Measurements from ENCODE around the gene SCRN2. TPM values are rescaled to one million over a fixed set of nuclear protein-coding genes. Genes with fewer than 3 reads are reported as not detected.

SCRN2 gene
- total RNA-seq, 1 donor from 2014 or later: 30.5 TPM

DNA sequence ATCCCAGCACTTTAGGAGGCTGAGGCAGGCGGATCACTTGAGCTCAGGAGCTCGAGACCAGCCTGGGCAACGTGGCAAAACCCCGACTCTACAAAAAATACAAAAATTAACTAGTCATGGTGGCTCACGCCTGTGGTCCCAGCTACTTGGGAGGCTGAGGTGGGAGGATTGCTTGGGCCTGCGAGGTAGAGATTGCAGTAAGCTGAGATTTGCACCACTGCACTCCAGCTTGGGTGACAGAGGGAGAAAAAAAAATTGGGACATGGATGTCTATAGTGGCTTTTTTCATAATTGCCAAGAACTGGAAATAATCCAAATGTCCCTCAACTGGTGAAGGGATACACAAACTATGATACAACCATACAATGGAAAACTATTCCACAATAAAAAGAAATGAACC is 48.1 kb downstream of the SCRN2 start:
- peak; percentile 26 for DNase-seq
- intact Hi-C loops (cut with DNase I): no loop called here
- H3K27ac ChIP-seq: no peak overlapping the region
- peaks cover 10% of the 10 kb centered on the region for H3K4me1 ChIP-seq
- H3K9me3 ChIP-seq: no peaks in the 10 kb centered on the region
- no peak overlapping the region for H3K4me3 ChIP-seq
- TF ChIP-seq, protein P1, sequence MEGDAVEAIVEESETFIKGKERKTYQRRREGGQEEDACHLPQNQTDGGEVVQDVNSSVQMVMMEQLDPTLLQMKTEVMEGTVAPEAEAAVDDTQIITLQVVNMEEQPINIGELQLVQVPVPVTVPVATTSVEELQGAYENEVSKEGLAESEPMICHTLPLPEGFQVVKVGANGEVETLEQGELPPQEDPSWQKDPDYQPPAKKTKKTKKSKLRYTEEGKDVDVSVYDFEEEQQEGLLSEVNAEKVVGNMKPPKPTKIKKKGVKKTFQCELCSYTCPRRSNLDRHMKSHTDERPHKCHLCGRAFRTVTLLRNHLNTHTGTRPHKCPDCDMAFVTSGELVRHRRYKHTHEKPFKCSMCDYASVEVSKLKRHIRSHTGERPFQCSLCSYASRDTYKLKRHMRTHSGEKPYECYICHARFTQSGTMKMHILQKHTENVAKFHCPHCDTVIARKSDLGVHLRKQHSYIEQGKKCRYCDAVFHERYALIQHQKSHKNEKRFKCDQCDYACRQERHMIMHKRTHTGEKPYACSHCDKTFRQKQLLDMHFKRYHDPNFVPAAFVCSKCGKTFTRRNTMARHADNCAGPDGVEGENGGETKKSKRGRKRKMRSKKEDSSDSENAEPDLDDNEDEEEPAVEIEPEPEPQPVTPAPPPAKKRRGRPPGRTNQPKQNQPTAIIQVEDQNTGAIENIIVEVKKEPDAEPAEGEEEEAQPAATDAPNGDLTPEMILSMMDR (IDR thresholded peaks at IDR 0.05): no peak
- H3K27me3 ChIP-seq: peaks cover 52% of the 10 kb centered on the region
- no peaks in the 10 kb centered on the region for H3K36me3 ChIP-seq
- no peak for ATAC-seq

DNA sequence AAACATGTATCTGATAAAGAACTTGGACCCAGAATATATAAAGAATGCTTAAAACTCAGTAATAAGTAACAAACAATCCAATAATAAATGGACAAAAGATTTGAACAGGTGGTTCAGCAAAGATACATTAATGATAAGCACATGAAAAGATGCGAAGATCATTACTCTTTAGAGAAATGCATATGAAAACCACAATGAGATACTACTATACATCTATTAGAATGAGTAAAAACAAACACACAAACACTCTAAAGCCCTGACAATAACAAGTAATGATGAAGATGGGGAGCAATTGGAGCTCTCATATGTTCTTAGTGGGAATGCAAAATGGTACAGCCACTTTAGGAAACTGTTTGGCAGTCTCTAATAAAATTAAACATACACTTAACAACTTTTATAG is 48.6 kb downstream of the SCRN2 start:
- intact Hi-C loops (cut with DNase I): no loop called here
- ATAC-seq: no peak
- Histone ChIP-seq H3K4me1 (peaks cover 10% of the 10 kb centered on the region), H3K27me3 (peaks cover 53% of the 10 kb centered on the region), H3K36me3 (no peaks in the 10 kb centered on the region), H3K27ac (no peak overlapping the region), H3K4me3 (no peak overlapping the region), H3K9me3 (no peaks in the 10 kb centered on the region)
- TF ChIP-seq, protein P1 (IDR thresholded peaks at IDR 0.05): no peak
- no peak for DNase-seq

DNA sequence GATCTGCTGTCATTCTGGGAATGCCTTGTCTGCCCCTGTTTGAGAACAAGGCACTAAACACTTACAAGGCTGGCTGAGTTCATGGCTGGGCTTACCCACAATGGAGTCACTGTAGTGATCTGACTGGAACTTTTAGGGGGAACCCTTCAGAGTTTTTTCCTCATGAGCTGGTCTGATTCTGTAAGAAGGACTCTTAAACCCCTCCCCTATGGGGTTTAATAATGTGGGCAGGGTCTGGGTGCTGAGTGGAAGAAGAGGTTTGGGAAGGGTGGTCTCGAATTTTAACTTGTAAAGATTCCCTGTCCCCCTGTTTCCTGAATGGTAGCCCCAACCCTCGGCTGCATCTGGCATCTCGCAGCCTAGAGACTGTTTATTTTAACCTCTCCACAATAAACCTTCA is 50.0 kb downstream of the SCRN2 start:
- Histone ChIP-seq H3K4me1 (peaks cover 10% of the 10 kb centered on the region), H3K27me3 (peaks cover 58% of the 10 kb centered on the region), H3K27ac (no peak overlapping the region), H3K4me3 (no peak overlapping the region), H3K36me3 (no peaks in the 10 kb centered on the region), H3K9me3 (no peaks in the 10 kb centered on the region)
- no peak for ATAC-seq
- no peak for DNase-seq
- TF ChIP-seq, protein P1 (IDR thresholded peaks at IDR 0.05): no peak
- intact Hi-C loops (cut with DNase I): no loop called here

DNA sequence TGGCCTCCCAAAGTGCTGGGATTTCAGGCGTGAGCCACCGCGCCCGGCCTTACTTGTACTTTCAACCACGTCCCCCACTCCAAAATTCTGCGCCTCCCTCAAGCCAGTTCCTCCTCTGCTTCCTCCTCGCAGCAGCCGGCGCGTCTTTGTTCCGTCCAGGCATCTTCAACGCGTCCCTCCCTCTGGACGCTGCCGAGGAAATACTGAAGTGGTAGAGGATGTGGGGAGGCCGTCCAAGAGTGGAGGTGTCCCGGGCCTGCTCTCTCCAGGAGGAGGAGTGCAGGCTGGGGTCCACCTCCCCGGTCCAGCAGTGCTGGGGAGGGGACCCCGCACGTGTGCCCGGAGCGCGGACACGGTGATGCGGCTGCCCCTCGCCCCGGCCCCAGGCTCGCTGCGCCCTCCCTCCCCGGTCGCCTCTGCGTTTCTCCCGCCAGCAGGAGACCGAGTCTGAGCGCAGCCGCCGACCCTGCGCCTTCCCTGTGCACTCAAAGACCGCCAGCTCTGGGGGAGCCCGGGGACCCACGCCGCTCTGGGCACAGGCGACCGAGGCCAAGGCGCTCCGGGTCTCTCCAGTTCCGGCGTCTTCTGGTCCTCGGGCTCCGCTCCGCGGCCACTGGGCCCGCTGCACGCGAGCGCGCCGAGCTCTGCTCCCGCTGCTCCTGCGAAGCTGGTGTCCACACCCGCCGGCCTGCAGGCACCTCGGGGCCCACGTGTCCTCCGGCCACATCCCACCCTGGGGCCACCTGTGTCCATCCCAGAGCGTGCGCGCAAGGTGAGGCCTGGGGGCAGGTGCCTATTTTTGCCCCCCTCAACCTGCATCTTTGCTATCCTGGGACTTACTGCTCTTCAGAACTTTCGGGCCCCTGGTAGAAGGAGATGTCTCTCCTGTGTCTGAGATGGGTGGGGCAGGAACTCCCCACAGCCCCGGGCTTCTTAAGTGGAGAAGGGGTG is 51.2 kb downstream of the SCRN2 start:
- intact Hi-C loops (cut with DNase I): no loop called here
- DNase-seq (peak; percentile 71), ATAC-seq (peak; percentile 90)
- Histone ChIP-seq H3K4me3 (peak overlapping the region; percentile 34), H3K36me3 (no peaks in the 10 kb centered on the region), H3K4me1 (peaks cover 10% of the 10 kb centered on the region), H3K27ac (no peak overlapping the region), H3K27me3 (peaks cover 58% of the 10 kb centered on the region), H3K9me3 (no peaks in the 10 kb centered on the region)
- TF ChIP-seq, protein P1 (IDR thresholded peaks at IDR 0.05): peak; percentile 50

Other genes with a start within 250 kb of the SCRN2 start
- 196 TPM for gene KPNB1, start 191.4 kb downstream of the SCRN2 start, total RNA-seq
- 14.7 TPM for gene TBKBP1, start 147.1 kb downstream of the SCRN2 start, total RNA-seq
- 3.9 TPM for gene TBX21, start 108.0 kb downstream of the SCRN2 start, total RNA-seq
- 14.4 TPM for gene OSBPL7, start 19.5 kb downstream of the SCRN2 start, total RNA-seq
- 29.2 TPM for gene MRPL10, start 9.7 kb downstream of the SCRN2 start, total RNA-seq
- gene LRRC46, start 9.6 kb downstream of the SCRN2 start, total RNA-seq: 1.1 TPM
- gene SP6, start 9.9 kb upstream of the SCRN2 start, total RNA-seq: 8.5 TPM
- gene SP2, start 55.0 kb upstream of the SCRN2 start, total RNA-seq: 16.9 TPM
- 29.4 TPM for gene PNPO, start 100.3 kb upstream of the SCRN2 start, total RNA-seq
- 47.4 TPM for gene PRR15L, start 116.6 kb upstream of the SCRN2 start, total RNA-seq
- 140 TPM for gene CDK5RAP3, start 129.8 kb upstream of the SCRN2 start, total RNA-seq
- 24.5 TPM for gene COPZ2, start 196.5 kb upstream of the SCRN2 start, total RNA-seq
- gene NFE2L1, start 207.1 kb upstream of the SCRN2 start, total RNA-seq: 201 TPM